Stimulated activated naive B cell treated with anti-CD40 and anti-IgM and Interleukin-4, amounts not matched to agents 10 μg/mL and 1 μg/mL and 100 μg/mL, for 72 hours (primary cell): ENCODE data around the gene CEP19.
A peak's percentile ranks its signal among the peaks of the same experiment; 100 is the strongest.

Experiments used
- ATAC-seq, 2 donors: fragments of 150-1000 bp; cut with Tn5 transposase; replicated peaks; 2 replicates each; pipeline ENCODE4 v1.10.0; 2021; ENCODE audit warnings: moderate library complexity in 1 of 2
- DNase-seq: peaks from one replicate; pipeline ENCODE4 v3.0.0; 2021
- H3K27ac Mint-ChIP-seq: one replicate; pipeline ENCODE4 v1.8.0; 2022; ENCODE audit warnings: mild to moderate bottlenecking, mixed read lengths
- H3K27me3 Mint-ChIP-seq, 2 donors: one replicate each; pipeline ENCODE4 v1.8.0; 2022; ENCODE audit warnings: mixed read lengths in 2 of 2
- H3K36me3 Mint-ChIP-seq, 2 donors: one replicate each; pipeline ENCODE4 v1.8.0; 2022; ENCODE audit warnings: mixed read lengths in 2 of 2, mild to moderate bottlenecking in 1 of 2
- H3K4me1 Mint-ChIP-seq, 2 donors: one replicate each; pipeline ENCODE4 v1.8.0; 2022; ENCODE audit warnings: mixed read lengths in 2 of 2, mild to moderate bottlenecking in 1 of 2
- H3K4me3 Mint-ChIP-seq, 2 donors: one replicate each; pipeline ENCODE4 v1.8.0; 2022; ENCODE audit warnings: mild to moderate bottlenecking in 2 of 2, mixed read lengths in 2 of 2, moderate library complexity in 1 of 2
- H3K9me3 Mint-ChIP-seq, 2 donors: one replicate each; pipeline ENCODE4 v1.8.0; 2022; ENCODE audit warnings: mixed read lengths in 2 of 2, mild to moderate bottlenecking in 1 of 2

Gene CEP19

DNA sequence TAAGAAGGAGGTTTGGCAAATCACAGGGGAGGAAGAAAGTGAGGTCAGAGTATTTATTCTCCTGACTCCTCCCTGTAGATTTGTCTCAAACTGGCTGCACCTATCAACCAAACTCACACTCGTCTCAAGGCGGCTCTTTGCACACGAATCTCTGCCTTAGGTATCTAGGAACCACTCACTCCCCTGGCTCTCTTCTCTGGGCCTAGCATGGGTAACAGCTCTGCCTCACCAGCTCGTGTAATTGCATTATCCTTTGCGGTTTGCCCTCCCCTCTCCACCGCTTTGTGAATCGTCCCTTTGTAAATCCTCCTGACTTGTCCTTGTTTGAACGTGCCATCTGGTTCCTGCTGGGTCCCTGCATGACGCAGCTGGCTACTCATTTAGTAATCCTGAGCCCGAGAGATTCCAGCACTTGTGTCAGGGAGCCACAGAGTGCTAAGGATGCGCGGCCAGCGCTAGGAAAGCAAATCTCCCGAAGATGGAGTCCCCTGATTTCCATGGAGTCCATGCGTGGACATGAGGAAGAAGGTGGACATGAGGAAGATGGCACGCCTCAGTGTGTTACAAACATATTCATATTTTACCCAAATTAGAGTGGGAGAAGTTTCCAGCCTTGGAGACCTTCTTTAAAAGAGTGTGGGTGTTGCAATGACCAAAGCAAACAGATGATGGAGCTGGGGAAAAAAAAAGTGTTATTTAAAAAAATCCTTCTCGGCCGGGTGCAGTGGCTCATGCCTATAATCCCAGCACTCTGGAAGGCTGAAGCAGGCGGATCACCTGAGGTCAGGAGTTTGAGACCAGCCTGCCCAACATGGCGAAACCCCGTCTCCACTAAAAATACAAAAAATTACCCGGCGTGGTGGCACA is 45.8 kb downstream of the CEP19 start:
- Mint-ChIP-seq H3K27me3 (no peaks in the 10 kb centered on the region), H3K9me3 (no peaks in the 10 kb centered on the region)

GRCh38 chr3:196662711-196663571 is 49.1 kb downstream of the CEP19 start:
- peak in 1 of 2 donors; percentile 13 for ATAC-seq
- Mint-ChIP-seq H3K27me3 (no peaks in the 10 kb centered on the region), H3K4me3 (no peak overlapping the region), H3K27ac (peak overlapping the region; percentile 67), H3K9me3 (no peaks in the 10 kb centered on the region), H3K4me1 (peaks cover 13 to 23% of the 10 kb centered on the region in 2 donors), H3K36me3 (peaks cover 45 to 74% of the 10 kb centered on the region in 2 donors)
- DNase-seq, result no peak

More for the DNA sequence above, 45.8 kb downstream of the CEP19 start:
- Mint-ChIP-seq H3K4me1 (peaks cover 27 to 46% of the 10 kb centered on the region in 2 donors), H3K36me3 (peaks cover 37 to 64% of the 10 kb centered on the region in 2 donors), H3K4me3 (no peak overlapping the region), H3K27ac (no peak overlapping the region)
- ATAC-seq, result no peak
- DNase-seq, result no peak

DNA sequence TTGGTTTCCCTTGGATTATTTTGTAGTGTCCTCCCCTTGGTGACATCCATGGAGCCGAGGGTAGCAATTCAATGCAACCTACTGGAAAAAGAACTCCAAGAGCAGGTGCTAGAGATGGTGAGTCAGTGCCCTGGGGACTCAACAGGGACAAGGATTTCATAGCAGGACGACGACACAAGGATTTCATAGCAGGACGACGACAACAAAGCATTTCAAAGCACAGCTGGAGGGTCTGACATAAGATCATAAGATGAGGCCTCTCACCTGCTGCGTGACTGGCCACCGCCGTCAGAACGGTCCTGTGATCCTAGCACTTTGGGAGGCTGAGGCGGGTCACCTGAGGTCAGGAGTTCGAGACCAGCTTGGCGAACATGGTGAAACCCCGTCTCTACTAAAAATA is 50.0 kb downstream of the CEP19 start:
- Mint-ChIP-seq H3K27ac (peak overlapping the region; percentile 65), H3K9me3 (no peaks in the 10 kb centered on the region), H3K4me3 (no peak overlapping the region), H3K27me3 (no peaks in the 10 kb centered on the region), H3K36me3 (peaks cover 50 to 74% of the 10 kb centered on the region in 2 donors), H3K4me1 (peaks cover 9 to 22% of the 10 kb centered on the region in 2 donors)
- DNase-seq (no peak), ATAC-seq (no peak)

DNA sequence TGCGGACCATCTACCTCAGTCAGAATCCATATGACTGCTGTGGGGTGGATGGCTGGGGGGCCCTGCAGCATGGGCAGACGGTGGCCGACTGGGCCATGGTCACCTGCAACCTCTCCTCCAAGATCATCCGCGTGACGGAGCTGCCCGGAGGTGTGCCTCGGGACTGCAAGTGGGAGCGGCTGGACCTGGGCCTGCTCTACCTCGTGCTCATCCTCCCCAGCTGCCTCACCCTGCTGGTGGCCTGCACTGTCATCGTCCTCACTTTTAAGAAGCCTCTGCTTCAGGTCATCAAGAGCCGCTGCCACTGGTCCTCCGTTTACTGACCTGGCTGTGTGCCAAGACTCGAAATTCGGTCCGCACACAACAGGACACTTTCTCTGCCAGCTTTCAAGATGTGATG is 50.6 kb downstream of the CEP19 start:
- H3K36me3 Mint-ChIP-seq, result peaks cover 50 to 73% of the 10 kb centered on the region in 2 donors
- no peak for ATAC-seq
- no peaks in the 10 kb centered on the region for H3K9me3 Mint-ChIP-seq
- no peaks in the 10 kb centered on the region for H3K27me3 Mint-ChIP-seq
- DNase-seq, result no peak
- H3K4me1 Mint-ChIP-seq, result peaks cover 8 to 22% of the 10 kb centered on the region in 2 donors
- no peak overlapping the region for H3K27ac Mint-ChIP-seq
- H3K4me3 Mint-ChIP-seq, result no peak overlapping the region

DNA sequence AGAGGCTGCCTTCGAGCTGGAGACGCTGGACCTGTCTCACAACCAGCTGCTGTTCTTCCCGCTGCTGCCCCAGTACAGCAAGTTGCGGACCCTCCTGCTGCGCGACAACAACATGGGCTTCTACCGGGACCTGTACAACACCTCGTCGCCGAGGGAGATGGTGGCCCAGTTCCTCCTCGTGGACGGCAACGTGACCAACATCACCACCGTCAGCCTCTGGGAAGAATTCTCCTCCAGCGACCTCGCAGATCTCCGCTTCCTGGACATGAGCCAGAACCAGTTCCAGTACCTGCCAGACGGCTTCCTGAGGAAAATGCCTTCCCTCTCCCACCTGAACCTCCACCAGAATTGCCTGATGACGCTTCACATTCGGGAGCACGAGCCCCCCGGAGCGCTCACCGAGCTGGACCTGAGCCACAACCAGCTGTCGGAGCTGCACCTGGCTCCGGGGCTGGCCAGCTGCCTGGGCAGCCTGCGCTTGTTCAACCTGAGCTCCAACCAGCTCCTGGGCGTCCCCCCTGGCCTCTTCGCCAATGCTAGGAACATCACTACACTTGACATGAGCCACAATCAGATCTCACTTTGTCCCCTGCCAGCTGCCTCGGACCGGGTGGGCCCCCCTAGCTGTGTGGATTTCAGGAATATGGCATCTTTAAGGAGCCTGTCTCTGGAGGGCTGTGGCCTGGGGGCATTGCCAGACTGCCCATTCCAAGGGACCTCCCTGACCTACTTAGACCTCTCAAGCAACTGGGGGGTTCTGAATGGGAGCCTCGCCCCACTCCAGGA is 51.5 kb downstream of the CEP19 start:
- no peak for DNase-seq
- no peaks in the 10 kb centered on the region for H3K9me3 Mint-ChIP-seq
- peak overlapping the region; percentile 82 for H3K27ac Mint-ChIP-seq
- no peak for ATAC-seq
- peaks cover 50 to 70% of the 10 kb centered on the region in 2 donors for H3K36me3 Mint-ChIP-seq
- H3K4me3 Mint-ChIP-seq, result no peak overlapping the region
- no peaks in the 10 kb centered on the region for H3K27me3 Mint-ChIP-seq
- H3K4me1 Mint-ChIP-seq, result peaks cover 4 to 16% of the 10 kb centered on the region in 2 donors

DNA sequence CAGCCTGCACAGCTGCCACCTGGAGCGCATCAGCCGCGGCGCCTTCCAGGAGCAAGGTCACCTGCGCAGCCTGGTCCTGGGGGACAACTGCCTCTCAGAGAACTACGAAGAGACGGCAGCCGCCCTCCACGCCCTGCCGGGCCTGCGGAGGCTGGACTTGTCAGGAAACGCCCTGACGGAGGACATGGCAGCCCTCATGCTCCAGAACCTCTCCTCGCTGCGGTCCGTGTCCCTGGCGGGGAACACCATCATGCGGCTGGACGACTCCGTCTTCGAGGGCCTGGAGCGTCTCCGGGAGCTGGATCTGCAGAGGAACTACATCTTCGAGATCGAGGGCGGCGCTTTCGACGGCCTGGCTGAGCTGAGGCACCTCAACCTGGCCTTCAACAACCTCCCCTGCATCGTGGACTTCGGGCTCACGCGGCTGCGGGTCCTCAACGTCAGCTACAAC is 52.1 kb downstream of the CEP19 start:
- Mint-ChIP-seq H3K4me1 (peaks cover 4 to 16% of the 10 kb centered on the region in 2 donors), H3K36me3 (peaks cover 52 to 72% of the 10 kb centered on the region in 2 donors), H3K4me3 (no peak overlapping the region), H3K27ac (peak overlapping the region; percentile 47), H3K27me3 (no peaks in the 10 kb centered on the region), H3K9me3 (no peaks in the 10 kb centered on the region)
- DNase-seq, result no peak
- ATAC-seq, result no peak
